ENCODE results near the gene AGAP5.

Gene AGAP5

DNA sequence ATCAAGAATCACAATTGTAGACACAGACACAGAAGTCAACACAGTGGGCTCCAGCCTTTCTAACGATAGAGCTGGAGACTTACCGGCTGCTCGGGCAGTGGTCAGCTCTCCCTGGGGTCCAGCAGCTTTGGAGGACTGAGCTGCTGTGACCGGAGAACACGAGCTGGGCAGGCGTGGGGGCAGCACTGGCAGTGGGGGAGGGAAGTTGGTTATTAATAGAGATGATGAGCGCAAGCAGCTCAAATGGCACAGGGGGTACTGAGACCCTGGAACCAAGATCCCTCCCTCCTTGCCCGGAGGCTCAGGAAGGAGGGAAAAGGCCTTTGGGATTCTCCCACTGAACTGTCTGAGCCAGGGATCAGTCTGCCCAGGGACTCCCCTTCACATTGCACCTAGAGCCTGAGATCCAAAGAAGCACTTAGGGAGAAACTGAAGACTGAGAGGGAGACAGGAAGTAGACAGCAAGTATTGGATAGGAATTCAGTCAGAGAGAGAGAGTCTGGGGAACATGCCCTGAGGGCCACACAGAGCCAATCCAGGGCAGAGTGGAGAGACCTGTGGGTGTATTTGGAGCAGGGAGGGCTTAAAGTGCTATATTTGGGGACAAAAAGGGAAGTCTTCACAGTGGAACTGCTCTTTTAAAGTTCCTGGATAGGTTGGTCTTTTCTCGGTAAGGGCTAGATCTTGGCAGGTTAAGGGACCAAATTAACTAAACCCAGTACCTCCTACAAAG is 56.4 kb downstream of the AGAP5 start, which contains the start of gene MYOZ1:
Gene MYOZ1 (minus strand): TSS at position 147 of the 733 bp plus-strand sequence. CDS start 1,457 bp downstream, outside the sequence.
- no peak for TF ChIP-seq SIN3A (IDR thresholded peaks at IDR 0.05; ENCODE audit: borderline replicate concordance, insufficient read depth, low read length)
- no peak for TF ChIP-seq POLR2AphosphoS5 (IDR thresholded peaks at IDR 0.05; ENCODE audit: low read depth, low read length)
- no peak for TF ChIP-seq TAF1 (IDR thresholded peaks at IDR 0.05; ENCODE audit: borderline replicate concordance, insufficient read depth, low read length)
- TF ChIP-seq, protein P1, sequence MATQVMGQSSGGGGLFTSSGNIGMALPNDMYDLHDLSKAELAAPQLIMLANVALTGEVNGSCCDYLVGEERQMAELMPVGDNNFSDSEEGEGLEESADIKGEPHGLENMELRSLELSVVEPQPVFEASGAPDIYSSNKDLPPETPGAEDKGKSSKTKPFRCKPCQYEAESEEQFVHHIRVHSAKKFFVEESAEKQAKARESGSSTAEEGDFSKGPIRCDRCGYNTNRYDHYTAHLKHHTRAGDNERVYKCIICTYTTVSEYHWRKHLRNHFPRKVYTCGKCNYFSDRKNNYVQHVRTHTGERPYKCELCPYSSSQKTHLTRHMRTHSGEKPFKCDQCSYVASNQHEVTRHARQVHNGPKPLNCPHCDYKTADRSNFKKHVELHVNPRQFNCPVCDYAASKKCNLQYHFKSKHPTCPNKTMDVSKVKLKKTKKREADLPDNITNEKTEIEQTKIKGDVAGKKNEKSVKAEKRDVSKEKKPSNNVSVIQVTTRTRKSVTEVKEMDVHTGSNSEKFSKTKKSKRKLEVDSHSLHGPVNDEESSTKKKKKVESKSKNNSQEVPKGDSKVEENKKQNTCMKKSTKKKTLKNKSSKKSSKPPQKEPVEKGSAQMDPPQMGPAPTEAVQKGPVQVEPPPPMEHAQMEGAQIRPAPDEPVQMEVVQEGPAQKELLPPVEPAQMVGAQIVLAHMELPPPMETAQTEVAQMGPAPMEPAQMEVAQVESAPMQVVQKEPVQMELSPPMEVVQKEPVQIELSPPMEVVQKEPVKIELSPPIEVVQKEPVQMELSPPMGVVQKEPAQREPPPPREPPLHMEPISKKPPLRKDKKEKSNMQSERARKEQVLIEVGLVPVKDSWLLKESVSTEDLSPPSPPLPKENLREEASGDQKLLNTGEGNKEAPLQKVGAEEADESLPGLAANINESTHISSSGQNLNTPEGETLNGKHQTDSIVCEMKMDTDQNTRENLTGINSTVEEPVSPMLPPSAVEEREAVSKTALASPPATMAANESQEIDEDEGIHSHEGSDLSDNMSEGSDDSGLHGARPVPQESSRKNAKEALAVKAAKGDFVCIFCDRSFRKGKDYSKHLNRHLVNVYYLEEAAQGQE (IDR thresholded peaks at IDR 0.05; ENCODE audit: insufficient read depth in 1 of 2, low read depth in 2 of 2, low read length in 2 of 2), result no peak
- no peak for TF ChIP-seq FOXP2 (optimal IDR thresholded peaks at IDR 0.05; ENCODE audit: borderline replicate concordance, extremely low read depth, extremely low read length, insufficient read depth)

DNA sequence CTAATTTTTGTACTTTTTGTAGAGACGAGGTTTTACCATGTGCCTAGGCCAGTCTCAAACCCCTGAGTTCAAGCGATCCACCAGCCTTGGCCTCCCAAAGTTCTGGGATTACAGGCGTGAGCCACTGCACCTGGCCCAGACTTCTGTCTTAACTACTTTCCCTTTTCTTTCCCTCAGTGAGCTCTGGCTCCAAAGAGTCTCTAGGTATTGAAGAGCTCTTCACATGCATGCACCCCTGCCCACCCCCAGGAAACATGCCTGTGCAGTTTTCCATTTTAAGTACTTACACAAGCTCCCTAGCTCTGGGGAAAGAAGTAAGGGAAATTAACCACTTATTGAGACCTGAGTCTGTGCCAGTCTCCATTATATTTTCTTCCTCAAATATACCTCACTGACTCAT is 58.6 kb downstream of the AGAP5 start:
- TF ChIP-seq TAF1 (IDR thresholded peaks at IDR 0.05; ENCODE audit: borderline replicate concordance, insufficient read depth, low read length) (no peak), SIN3A (IDR thresholded peaks at IDR 0.05; ENCODE audit: borderline replicate concordance, insufficient read depth, low read length) (no peak), FOXP2 (optimal IDR thresholded peaks at IDR 0.05; ENCODE audit: borderline replicate concordance, extremely low read depth, extremely low read length, insufficient read depth) (no peak), POLR2AphosphoS5 (IDR thresholded peaks at IDR 0.05; ENCODE audit: low read depth, low read length) (no peak)
- TF ChIP-seq, protein P1 (IDR thresholded peaks at IDR 0.05; ENCODE audit: insufficient read depth in 1 of 2, low read depth in 2 of 2, low read length in 2 of 2), result no peak

DNA sequence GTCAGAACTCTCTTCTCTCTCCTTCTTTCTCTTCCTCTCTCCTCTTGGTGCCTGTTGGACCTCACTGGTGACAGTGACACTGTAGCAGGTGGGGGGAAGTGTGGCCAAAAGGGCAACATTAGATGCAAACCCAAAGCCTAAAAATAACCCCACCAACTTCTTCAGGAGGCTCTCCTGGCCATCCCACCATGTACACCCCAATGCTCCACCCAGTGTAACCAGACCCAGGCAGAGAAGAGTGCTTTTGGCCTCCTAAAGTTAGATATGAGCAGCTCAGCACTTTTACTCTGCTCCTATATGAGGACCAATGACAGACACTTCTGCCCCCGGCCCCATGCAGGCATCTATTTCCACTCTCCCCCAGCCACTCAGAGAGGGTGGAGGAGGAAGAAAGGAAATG is 62.1 kb downstream of the AGAP5 start:
- TF ChIP-seq FOXP2 (optimal IDR thresholded peaks at IDR 0.05; ENCODE audit: borderline replicate concordance, extremely low read depth, extremely low read length, insufficient read depth) (no peak), POLR2AphosphoS5 (IDR thresholded peaks at IDR 0.05; ENCODE audit: low read depth, low read length) (no peak), TAF1 (IDR thresholded peaks at IDR 0.05; ENCODE audit: borderline replicate concordance, insufficient read depth, low read length) (no peak), SIN3A (IDR thresholded peaks at IDR 0.05; ENCODE audit: borderline replicate concordance, insufficient read depth, low read length) (no peak)
- TF ChIP-seq, protein P1 (IDR thresholded peaks at IDR 0.05; ENCODE audit: insufficient read depth in 1 of 2, low read depth in 2 of 2, low read length in 2 of 2), result no peak

DNA sequence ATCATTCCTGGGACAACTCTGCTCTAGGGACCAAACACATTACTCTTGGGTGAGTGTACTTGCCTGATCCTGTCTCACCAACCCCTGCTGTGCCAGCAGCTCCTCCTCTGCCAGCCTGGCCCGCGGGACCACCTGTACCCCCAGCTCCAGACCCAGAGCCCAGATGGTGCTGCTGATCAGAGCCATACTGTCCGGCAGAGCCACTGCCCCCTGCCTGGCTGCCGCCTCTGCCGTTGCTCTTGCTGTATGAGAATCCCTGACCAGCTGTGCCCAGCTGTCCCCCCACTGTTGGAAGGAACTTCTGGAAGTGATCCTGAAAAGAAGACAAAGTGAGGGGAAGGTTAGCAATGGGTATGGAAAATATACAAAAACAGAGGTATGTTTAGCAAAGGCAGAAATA is 63.5 kb downstream of the AGAP5 start:
- TF ChIP-seq, protein P1 (IDR thresholded peaks at IDR 0.05; ENCODE audit: insufficient read depth in 1 of 2, low read depth in 2 of 2, low read length in 2 of 2), result no peak
- TF ChIP-seq TAF1 (IDR thresholded peaks at IDR 0.05; ENCODE audit: borderline replicate concordance, insufficient read depth, low read length) (no peak), POLR2AphosphoS5 (IDR thresholded peaks at IDR 0.05; ENCODE audit: low read depth, low read length) (no peak), SIN3A (IDR thresholded peaks at IDR 0.05; ENCODE audit: borderline replicate concordance, insufficient read depth, low read length) (no peak), FOXP2 (optimal IDR thresholded peaks at IDR 0.05; ENCODE audit: borderline replicate concordance, extremely low read depth, extremely low read length, insufficient read depth) (no peak)

All from PFSK-1 (cell line).